Measurements from ENCODE around the gene PPP4R1.

GRCh38 chr18:9507565-9508088 lies 106.7 kb downstream of the PPP4R1 start:
- no peak for TF ChIP-seq CTCF (conservative IDR thresholded peaks at IDR 0.05 in 1 of 2, IDR thresholded peaks at IDR 0.05 in 1 of 2; ENCODE audit: extremely low read depth in 1 of 2, insufficient read depth in 1 of 2, low read depth in 1 of 2, low read length in 2 of 2)
- TF ChIP-seq EZH2 (IDR thresholded peaks at IDR 0.05; ENCODE audit: borderline replicate concordance, low read length) = no peak

Data from mammary epithelial cell (primary cell).